Panc1 (cell line): ENCODE data around the gene FGFR1OP2. TPM values are rescaled to one million over a fixed set of nuclear protein-coding genes. Genes with fewer than 3 reads are reported as not detected.
A peak's percentile ranks its signal among the peaks of the same experiment; 100 is the strongest.

Experiments used
- ATAC-seq: fragments of 200-7000 bp; cut with Tn5 transposase; 2 replicates; pipeline ENCODE4 v1.9.1; 2020; ENCODE audit warnings: mild to moderate bottlenecking, moderate library complexity
- BruUV-seq: library from RNA; stranded (reverse); fragments of 400-500 nt; replicated peaks from 2 replicates; lab custom pipeline; 2021; lab: Mats Ljungman, UMichigan
- CTCF ChIA-PET: fragments of 300-600 bp; sonication (Branson Sonifier 250); formaldehyde crosslinking; loops from one replicate; lab custom pipeline; 2022; ENCODE audit warnings: antibody characterized with exemption; lab: Charles Lee
- POLR2A ChIA-PET: fragments of 300-600 bp; sonication (Branson Sonifier 250); formaldehyde crosslinking; loops from one replicate; lab custom pipeline; 2022; ENCODE audit warnings: antibody characterized with exemption; lab: Charles Lee
- DNase-seq: peaks from one replicate; pipeline ENCODE4 v3.0.0-alpha.2; 2010; ENCODE audit warnings: low read depth, low spot score
- H3K27ac ChIP-seq: 2 replicates; pipeline ENCODE4 v1.5.1; 2011; ENCODE audit warnings: mild to moderate bottlenecking, low read length, inconsistent platforms
- H3K27me3 ChIP-seq: fragments of 200-500 bp; sonication (Bioruptor generic); 2 replicates; pipeline ENCODE4 v1.6.0; 2014; ENCODE audit warnings: low read length, inconsistent platforms; ENCODE audit not compliant: control insufficient read depth, insufficient read depth
- H3K36me3 ChIP-seq: fragments of 200-500 bp; sonication (Bioruptor generic); 2 replicates; pipeline ENCODE4 v1.5.1; 2014; ENCODE audit warnings: inconsistent platforms, mild to moderate bottlenecking, low read length, moderate library complexity; ENCODE audit not compliant: control insufficient read depth, insufficient read depth
- H3K4me1 ChIP-seq: 2 replicates; pipeline ENCODE4 v1.5.1; 2011; ENCODE audit warnings: inconsistent platforms, mild to moderate bottlenecking, low read length, moderate library complexity; ENCODE audit not compliant: control insufficient read depth, insufficient read depth
- H3K4me3 ChIP-seq, 2 experiments: 2 replicates each; pipeline ENCODE4 v1.5.1; 2011 to 2012; ENCODE audit warnings: low read depth in 2 of 2, low read length in 2 of 2, mild to moderate bottlenecking in 2 of 2, inconsistent platforms in 1 of 2, moderate library complexity in 1 of 2
- H3K9me3 ChIP-seq: fragments of 200-500 bp; sonication (Bioruptor generic); 2 replicates; pipeline ENCODE4 v1.5.1; 2014; ENCODE audit warnings: low read depth, mild to moderate bottlenecking, inconsistent platforms, low read length, moderate library complexity; ENCODE audit not compliant: control insufficient read depth, insufficient read depth
- POLR2AphosphoS5 ChIP-seq: IDR thresholded peaks from 2 replicates; pipeline ENCODE4 v1.6.1; 2012; ENCODE audit warnings: mild to moderate bottlenecking, low read depth, low read length, moderate library complexity
- SIN3A ChIP-seq: IDR thresholded peaks from 2 replicates; pipeline ENCODE4 v1.6.1; 2012; ENCODE audit warnings: low read depth, mild to moderate bottlenecking, low read length, moderate library complexity, borderline replicate concordance; ENCODE audit not compliant: insufficient read depth
- TCF7L2 ChIP-seq: IDR thresholded peaks from 2 replicates; pipeline ENCODE4 v1.6.1; 2011; ENCODE audit warnings: mild to moderate bottlenecking, low read depth, low read length, inconsistent platforms
- in situ Hi-C: cut with HindIII; loops from 2 replicates; pipeline ENCODE4 v1.10.0; 2016; ENCODE audit warnings: low sequenced_read_pairs, low pct_unique_long_range_greater_than_20kb
- intact Hi-C: fragments of 100-400 bp; cut with micrococcal nuclease; formaldehyde crosslinking; loops from one replicate; pipeline ENCODE4 v1.10.0; 2022; ENCODE audit not compliant: unreplicated experiment
- total RNA-seq: library from RNA; stranded (reverse); gene quantifications from one replicate; pipeline ENCODE4 v1.2.1, GENCODE V29; 2021; ENCODE audit not compliant: unreplicated experiment
- TF ChIP-seq, protein P1 (sequence below), 2 experiments: IDR thresholded peaks; 2 replicates each; pipeline ENCODE4 v1.6.1; 2011 to 2012; ENCODE audit warnings: low read depth in 2 of 2, control low read depth in 1 of 2, low read length in 1 of 2, mild to moderate bottlenecking in 1 of 2, moderate library complexity in 1 of 2; ENCODE audit not compliant: insufficient read depth in 1 of 2
- TF ChIP-seq, protein P2 (sequence below): fragments of 450-650 bp; IDR thresholded peaks from 2 replicates; pipeline ENCODE4 v1.5.1; 2017; ENCODE audit warnings: mild to moderate bottlenecking

Gene FGFR1OP2
- total RNA-seq, 1 experiment from 2014 or later: 60.1 TPM

DNA sequence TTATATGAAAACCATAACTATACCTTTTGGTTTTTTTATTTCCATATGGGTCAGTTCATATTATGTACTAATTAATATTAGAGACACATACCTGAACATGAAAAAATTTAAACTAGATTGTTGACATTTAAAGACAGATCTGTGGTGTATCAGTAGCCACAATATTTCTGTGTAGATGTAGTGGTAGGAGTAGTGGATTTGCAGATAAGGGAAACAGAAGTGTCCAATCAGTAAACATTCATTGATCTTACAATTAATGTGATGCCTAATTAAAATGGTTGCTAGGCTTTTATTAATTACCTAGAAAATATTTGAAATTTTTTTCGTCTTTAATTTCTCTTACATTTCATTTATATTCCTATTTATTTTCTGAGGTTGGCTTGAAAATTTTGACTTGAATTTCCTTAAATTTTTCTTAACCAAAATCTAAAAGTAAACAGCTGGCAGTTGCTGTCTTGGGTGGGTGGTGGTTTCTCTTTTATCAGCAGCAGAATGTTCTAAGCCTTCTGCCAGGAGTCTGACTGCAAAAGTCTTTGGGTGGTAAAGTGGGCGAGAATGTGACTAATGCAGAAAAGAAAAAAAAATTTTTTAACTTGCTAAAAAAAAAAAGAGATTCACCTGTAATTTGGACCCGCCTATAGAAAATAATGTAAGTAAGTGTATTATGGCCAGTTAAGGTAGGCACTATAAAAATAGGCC, 2.4 kb downstream of the FGFR1OP2 start:
- no peak for ATAC-seq
- DNase-seq: no peak
- Histone ChIP-seq H3K4me3 (peak overlapping the region in 1 of 2 experiments; percentile 98; a peak in 1 of 4 replicates), H3K4me1 (peaks cover 29% of the 10 kb centered on the region), H3K27me3 (no peaks in the 10 kb centered on the region), H3K36me3 (peaks cover 4% of the 10 kb centered on the region; the same call in 1 of the 2 replicates), H3K27ac (no peak overlapping the region; the same call in 1 of the 2 replicates), H3K9me3 (no peaks in the 10 kb centered on the region)
- POLR2A ChIA-PET: no interaction called here
- no TSS peak for BruUV-seq
- CTCF ChIA-PET: no interaction called here
- TF ChIP-seq, protein P1, sequence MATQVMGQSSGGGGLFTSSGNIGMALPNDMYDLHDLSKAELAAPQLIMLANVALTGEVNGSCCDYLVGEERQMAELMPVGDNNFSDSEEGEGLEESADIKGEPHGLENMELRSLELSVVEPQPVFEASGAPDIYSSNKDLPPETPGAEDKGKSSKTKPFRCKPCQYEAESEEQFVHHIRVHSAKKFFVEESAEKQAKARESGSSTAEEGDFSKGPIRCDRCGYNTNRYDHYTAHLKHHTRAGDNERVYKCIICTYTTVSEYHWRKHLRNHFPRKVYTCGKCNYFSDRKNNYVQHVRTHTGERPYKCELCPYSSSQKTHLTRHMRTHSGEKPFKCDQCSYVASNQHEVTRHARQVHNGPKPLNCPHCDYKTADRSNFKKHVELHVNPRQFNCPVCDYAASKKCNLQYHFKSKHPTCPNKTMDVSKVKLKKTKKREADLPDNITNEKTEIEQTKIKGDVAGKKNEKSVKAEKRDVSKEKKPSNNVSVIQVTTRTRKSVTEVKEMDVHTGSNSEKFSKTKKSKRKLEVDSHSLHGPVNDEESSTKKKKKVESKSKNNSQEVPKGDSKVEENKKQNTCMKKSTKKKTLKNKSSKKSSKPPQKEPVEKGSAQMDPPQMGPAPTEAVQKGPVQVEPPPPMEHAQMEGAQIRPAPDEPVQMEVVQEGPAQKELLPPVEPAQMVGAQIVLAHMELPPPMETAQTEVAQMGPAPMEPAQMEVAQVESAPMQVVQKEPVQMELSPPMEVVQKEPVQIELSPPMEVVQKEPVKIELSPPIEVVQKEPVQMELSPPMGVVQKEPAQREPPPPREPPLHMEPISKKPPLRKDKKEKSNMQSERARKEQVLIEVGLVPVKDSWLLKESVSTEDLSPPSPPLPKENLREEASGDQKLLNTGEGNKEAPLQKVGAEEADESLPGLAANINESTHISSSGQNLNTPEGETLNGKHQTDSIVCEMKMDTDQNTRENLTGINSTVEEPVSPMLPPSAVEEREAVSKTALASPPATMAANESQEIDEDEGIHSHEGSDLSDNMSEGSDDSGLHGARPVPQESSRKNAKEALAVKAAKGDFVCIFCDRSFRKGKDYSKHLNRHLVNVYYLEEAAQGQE (IDR thresholded peaks at IDR 0.05; ENCODE audit: insufficient read depth in 1 of 2, low read depth in 2 of 2, low read length in 1 of 2): no peak
- no peak for TF ChIP-seq SIN3A
- TF ChIP-seq, protein P2, sequence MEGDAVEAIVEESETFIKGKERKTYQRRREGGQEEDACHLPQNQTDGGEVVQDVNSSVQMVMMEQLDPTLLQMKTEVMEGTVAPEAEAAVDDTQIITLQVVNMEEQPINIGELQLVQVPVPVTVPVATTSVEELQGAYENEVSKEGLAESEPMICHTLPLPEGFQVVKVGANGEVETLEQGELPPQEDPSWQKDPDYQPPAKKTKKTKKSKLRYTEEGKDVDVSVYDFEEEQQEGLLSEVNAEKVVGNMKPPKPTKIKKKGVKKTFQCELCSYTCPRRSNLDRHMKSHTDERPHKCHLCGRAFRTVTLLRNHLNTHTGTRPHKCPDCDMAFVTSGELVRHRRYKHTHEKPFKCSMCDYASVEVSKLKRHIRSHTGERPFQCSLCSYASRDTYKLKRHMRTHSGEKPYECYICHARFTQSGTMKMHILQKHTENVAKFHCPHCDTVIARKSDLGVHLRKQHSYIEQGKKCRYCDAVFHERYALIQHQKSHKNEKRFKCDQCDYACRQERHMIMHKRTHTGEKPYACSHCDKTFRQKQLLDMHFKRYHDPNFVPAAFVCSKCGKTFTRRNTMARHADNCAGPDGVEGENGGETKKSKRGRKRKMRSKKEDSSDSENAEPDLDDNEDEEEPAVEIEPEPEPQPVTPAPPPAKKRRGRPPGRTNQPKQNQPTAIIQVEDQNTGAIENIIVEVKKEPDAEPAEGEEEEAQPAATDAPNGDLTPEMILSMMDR: no peak
- no peak for TF ChIP-seq POLR2AphosphoS5
- TF ChIP-seq TCF7L2: no peak
- in situ Hi-C loops (no loop called here), intact Hi-C loops (no loop called here)

DNA sequence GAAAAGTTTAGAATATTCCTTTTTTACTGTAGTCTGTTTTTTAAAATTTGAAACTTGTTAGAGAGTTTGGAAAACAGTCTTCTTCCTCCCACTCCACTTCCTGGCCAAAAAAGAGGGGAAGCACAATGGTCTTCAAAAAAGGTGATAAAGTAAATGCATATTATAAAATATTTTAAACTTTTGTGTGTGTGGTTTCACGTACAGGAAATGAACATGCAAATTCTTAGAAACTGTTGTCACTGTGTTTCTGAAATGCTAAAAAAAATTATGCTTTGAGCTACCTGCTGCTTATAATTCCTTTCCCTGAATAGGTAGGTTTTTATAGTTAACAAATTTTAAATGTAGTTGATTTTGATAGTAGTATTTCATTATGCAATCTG, 2.9 kb downstream of the FGFR1OP2 start:
- BruUV-seq: no TSS peak
- intact Hi-C loops (no loop called here), in situ Hi-C loops (no loop called here)
- ATAC-seq (no peak), DNase-seq (no peak)
- H3K27me3 ChIP-seq: no peaks in the 10 kb centered on the region
- CTCF ChIA-PET: no interaction called here
- no peak overlapping the region; the same call in 1 of the 2 replicates for H3K27ac ChIP-seq
- TF ChIP-seq TCF7L2 (no peak), POLR2AphosphoS5 (no peak), SIN3A (no peak)
- TF ChIP-seq, protein P1 (IDR thresholded peaks at IDR 0.05; ENCODE audit: insufficient read depth in 1 of 2, low read depth in 2 of 2, low read length in 1 of 2): no peak
- TF ChIP-seq, protein P2: no peak
- no peaks in the 10 kb centered on the region for H3K9me3 ChIP-seq
- peaks cover 24% of the 10 kb centered on the region for H3K4me1 ChIP-seq
- H3K4me3 ChIP-seq: no peak overlapping the region
- POLR2A ChIA-PET: no interaction called here
- peaks cover 4% of the 10 kb centered on the region; the same call in 1 of the 2 replicates for H3K36me3 ChIP-seq
